HepG2 (cell line): ENCODE measurements around the gene ARSB.

Experiments used
- FOSL2 ChIP-seq: sonication (generic); formaldehyde crosslinking; IDR thresholded peaks from 2 replicates; pipeline ENCODE4 v1.4.0; 2020; ENCODE audit warnings: missing genetic modification reagents
- KAT2B ChIP-seq: fragments of 150-350 bp; IDR thresholded peaks from 2 replicates; pipeline ENCODE4 v1.6.1; 2014; ENCODE audit warnings: low read depth, low read length, borderline replicate concordance
- KAT8 ChIP-seq: IDR thresholded peaks from 2 replicates; pipeline ENCODE4 v1.6.1; 2016; ENCODE audit warnings: missing genetic modification reagents, missing compliant biosample characterization
- ZNF780A ChIP-seq: sonication (generic); formaldehyde crosslinking; IDR thresholded peaks from 2 replicates; pipeline ENCODE4 v1.8.0; 2022; ENCODE audit warnings: mild to moderate bottlenecking, missing genetic modification reagents, moderate library complexity

DNA sequence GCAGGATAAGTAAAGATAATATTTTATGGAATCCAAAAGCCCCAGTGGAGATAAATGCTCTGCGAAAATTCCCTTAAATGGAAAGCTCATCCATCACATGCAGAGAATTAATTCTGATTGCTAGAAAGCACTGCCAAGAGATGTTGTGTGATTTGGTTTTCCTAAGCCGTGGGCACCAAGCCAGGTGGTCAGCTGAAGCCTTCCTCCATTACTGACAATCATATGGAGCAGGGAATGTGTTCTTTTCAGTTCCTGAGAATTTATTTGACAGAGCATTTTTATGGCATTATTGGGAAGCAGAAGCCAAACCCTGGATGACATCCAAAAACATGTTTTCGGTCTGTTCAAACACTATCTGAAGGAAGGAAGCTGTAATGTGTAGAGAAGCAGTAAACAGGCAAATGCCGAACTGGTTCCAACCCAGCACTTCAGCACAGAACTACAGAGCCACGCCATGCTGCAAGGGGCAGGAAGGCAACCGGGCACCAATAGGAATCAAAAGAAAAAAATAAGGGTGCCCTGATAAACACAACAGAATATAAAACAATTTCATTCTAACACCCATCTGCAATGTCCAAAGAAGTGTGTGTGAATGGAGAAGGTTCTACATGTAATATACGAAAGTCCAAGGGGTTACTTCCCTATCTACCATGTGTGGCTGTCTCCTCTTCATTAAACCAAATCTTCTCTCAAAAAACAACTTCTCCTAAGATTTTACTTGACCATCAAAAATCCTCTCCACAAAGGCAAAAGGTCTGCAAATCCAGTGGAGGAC is 12.3 kb downstream of the ARSB start:
- TF ChIP-seq FOSL2 (CRISPR knock-in tag) (no peak), KAT8 (CRISPR knock-in tag) (no peak), ZNF780A (no peak), KAT2B (no peak)
